ENCODE results near the gene MSN. TPM values are rescaled to one million over a fixed set of nuclear protein-coding genes. Genes with fewer than 3 reads are reported as not detected.

The MSN gene
- total RNA-seq, 1 experiment from 2014 or later = 119 TPM

DNA sequence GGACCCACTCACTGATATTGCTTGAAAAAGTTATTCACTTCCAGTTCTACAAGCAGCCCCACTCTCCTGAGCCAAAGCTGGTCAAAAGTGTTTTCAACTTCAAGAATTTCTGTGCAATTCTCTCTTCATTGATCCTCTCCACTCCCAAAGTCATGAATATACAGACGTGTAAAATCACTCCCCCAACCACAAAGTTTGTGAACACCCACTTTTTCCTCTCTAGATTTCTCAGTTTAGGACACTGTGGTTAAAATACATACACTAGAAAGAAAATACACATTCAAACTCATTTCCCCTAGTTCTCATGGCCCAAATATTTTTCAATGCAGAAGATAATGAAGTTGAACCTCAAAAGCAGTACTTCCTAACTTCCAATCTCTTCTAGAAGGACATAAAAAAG lies 116.3 kb downstream of the MSN start:
- H3K9me2 ChIP-seq (ENCODE audit: insufficient read depth) = no peaks in the 10 kb centered on the region
- ChIA-PET POLR2A (no interaction called here), CTCF (no interaction called here), RAD21 (ENCODE audit: low non-redundant PET in 1 of 2, low total read pairs in 2 of 2, uncharacterized antibody in 2 of 2, unreplicated experiment in 2 of 2) (no interaction called here)
- H3K27me3 ChIP-seq (ENCODE audit: insufficient read depth, low read length) = no peaks in the 10 kb centered on the region
- H3K4me1 ChIP-seq (ENCODE audit: control insufficient read depth in 1 of 2, insufficient read depth in 2 of 2, low read length in 2 of 2) = no peaks in the 10 kb centered on the region
- H3K9me3 ChIP-seq (ENCODE audit: control insufficient read depth in 1 of 2, insufficient read depth in 1 of 2, low read depth in 1 of 2, low read length in 2 of 2) = no peaks in the 10 kb centered on the region
- DNase-seq (ENCODE audit: low read depth, low spot score) (no peak), ATAC-seq (no peak)
- H2AFZ ChIP-seq (ENCODE audit: low read depth, low read length, poor library complexity, severe bottlenecking) = no peak overlapping the region
- H3K4me2 ChIP-seq (ENCODE audit: low read length) = no peak overlapping the region
- no peak overlapping the region for H3K27ac ChIP-seq (ENCODE audit: low read depth, low read length)
- H4K20me1 ChIP-seq (ENCODE audit: insufficient read depth) = no peaks in the 10 kb centered on the region
- no peaks in the 10 kb centered on the region for H3K79me2 ChIP-seq (ENCODE audit: insufficient read depth, low read length)
- no peak overlapping the region for H3K9ac ChIP-seq (ENCODE audit: low read length)
- BruUV-seq (replicated peaks) = no TSS peak
- TF ChIP-seq EGR1 (IDR thresholded peaks at IDR 0.05; ENCODE audit: low read depth) = no peak
- H3K36me3 ChIP-seq (ENCODE audit: control insufficient read depth in 1 of 2, insufficient read depth in 2 of 2, low read length in 2 of 2) = no peaks in the 10 kb centered on the region
- no peak overlapping the region for H3K4me3 ChIP-seq (replicated peaks in 1 of 2; ENCODE audit: low read depth in 1 of 2, low read length in 2 of 2)
- intact Hi-C loops (cut with micrococcal nuclease) = no loop called here

Other genes with a start within 250 kb of the MSN start
- 47.7 TPM for gene LAS1L, start 132.9 kb upstream of the MSN start, total RNA-seq (2021; ENCODE audit: unreplicated experiment)